Hematopoietic multipotent progenitor cell treated with erythropoietin and hydrocortisone succinate and interleukin-3 and kit ligand, for 6 days (in vitro differentiated cells): Measurements from ENCODE around the gene PSMC1.

Experiments used
- DNase-seq: peaks from one replicate; pipeline ENCODE4 v3.0.0-alpha.2; 2015

Gene PSMC1

DNA sequence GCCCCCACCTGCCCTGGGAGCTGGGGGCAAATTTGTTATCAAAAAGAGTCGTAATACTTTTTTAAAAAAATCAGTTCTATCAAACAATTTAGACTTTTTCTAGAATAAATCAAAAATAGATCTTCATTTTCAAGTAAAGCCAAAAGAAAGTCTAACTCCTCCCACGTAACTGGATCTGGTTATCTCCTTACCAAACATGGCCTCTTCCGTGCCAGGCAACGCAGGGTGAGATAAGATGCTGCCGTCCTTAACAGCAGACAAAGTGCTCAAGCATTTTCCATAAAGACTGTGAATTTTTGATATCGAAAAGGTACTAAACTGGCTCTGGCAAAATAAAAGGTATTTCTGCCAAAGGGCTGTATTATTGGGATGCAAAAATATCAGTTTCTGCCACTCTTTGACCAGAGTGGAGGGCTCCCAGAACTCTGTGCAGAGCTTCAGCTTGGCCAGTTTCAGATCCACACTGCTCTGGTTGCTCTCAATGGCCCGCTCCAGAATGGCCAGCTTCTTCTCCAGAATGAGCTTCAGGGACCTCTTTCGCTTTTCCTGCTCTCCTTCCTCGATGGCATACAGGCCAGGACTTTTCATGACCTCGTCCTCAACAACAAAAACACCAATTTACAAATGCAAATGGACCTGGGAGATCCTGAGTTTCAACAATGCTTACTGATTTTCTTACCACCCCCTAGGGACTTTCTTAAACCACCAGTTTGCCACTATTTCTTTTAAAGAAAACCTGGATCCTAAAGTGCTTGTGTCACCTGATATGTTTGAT is 46.4 kb downstream of the PSMC1 start:
- peak; percentile 83 for DNase-seq

DNA sequence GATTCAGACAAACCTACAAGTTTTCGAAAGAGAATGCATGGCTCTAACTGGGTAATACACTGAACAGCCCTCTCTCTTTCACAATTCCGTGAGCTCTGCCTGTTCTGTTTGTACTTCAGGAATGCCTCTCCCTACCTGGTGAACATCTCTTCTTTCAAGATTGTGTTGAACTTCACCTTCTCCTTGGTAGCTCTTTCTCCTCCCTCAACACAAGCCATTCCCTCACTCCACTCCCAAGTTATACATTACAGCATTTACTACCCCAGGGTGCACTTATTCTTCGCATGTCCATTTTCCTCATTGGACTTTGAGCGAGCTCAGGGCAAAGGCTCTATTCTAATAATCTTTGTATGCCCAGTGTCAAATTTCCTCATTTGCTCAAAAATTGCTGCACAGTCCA is 47.1 kb downstream of the PSMC1 start:
- no peak for DNase-seq

DNA sequence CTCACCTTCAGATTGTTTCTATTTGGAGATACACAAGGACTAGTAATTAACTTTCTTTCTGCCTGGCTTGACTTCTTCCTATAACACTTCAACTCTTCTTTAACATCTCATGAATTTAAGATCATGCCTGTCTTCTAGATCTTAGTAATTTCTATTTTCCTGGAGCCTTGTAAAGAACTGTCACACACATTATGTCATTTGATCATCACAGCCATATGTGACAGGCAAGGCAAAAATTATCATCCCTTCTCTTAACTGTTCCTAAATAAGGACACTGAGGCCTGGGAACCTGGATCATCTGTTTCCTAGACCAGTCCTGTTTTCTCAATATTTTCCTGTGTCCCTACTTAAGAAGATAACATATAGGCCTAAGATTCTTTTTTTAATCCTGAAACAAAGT is 48.1 kb downstream of the PSMC1 start:
- DNase-seq = no peak

DNA sequence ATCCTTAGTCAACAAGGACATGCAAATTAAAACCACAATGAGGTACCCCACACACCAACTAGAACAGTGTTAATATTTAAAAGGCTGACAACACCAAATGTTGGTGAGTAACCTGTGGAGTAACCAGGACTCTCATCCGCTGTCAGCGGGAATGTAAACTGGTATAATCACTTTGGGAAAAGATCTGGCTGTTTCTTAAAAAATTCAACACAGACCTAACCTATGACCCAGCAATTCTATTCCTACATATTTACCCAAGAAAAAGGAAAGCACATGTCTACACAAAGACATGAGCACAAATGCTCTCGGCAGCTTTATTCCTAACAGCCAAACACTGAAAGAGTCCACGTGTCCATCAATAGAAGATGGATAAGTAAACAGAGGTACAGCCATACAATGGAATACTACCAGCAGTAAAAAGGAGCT is 48.8 kb downstream of the PSMC1 start:
- DNase-seq = no peak

DNA sequence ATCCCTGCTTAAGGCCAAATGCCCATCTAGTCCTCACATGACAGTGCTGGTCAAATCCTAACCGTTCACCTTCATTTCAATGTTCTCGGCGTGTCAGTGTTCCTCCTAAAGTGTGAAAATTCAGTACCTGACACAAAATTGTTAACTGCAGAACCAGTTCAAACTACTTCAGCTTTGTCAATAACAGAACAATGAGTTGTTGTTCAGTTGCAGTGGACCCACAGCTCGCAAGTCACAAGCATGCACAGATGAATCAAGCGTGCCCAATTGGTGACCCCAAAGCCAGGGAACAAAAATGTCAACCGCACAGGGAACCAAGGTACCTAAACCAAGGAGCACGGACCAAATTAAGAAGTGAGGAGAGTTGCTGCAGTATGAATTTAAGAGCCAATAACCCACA is 52.2 kb downstream of the PSMC1 start:
- no peak for DNase-seq

DNA sequence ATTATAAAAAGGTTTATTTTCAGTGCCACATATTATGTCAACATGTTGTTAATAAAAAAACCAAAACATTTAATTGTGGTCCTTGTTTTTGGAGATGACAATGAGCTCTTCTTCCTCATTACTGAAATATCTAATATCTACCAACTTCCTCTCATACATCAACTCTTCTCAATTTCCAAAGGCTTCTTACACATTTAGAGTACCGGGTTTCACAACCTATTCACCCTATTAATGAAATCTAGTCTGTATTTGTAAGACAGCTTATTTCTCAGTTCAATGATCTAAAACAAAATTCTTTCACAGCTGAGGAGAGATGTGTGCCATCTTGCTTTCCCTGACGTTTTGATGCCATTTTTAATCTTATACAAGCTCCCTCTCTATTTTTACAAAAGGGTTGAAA is 60.9 kb downstream of the PSMC1 start:
- DNase-seq = no peak

DNA sequence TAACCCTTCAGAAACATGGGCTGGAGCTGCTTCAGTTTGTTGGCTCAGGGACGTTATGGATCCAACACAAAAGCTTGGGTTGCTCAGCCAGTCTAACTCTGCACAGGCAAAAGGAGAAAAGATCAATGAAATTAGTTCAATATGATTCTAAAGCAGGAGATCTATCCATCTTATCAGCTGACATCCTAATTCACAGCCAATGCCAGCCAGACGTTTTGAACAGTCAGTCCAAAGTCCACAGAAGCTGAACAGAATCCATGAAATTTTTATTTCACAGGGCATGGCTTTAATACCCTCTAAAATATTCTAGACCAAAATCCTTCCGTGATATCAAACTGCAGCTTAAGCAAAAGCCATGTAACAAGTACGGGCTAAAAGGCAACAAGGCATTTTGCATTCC is 61.7 kb downstream of the PSMC1 start:
- DNase-seq = no peak

DNA sequence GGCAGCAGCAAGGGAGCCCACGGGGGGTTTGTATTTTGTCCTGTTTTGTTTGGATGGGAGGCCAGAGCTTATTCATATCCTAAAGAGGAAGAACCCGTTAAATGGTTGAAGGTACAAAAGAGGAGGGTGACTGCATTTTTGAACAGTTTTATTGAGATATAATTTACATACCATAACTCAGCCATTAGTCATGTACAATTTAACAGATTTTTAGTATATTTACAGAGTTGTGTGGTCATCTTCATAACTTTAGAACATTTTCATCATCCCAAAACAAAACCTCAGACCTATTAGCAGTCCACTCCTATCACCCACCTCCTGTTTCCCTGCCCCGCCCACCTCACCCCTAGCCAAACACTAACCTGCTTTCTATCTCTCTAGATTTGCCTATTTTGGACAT is 62.8 kb downstream of the PSMC1 start:
- no peak for DNase-seq

DNA sequence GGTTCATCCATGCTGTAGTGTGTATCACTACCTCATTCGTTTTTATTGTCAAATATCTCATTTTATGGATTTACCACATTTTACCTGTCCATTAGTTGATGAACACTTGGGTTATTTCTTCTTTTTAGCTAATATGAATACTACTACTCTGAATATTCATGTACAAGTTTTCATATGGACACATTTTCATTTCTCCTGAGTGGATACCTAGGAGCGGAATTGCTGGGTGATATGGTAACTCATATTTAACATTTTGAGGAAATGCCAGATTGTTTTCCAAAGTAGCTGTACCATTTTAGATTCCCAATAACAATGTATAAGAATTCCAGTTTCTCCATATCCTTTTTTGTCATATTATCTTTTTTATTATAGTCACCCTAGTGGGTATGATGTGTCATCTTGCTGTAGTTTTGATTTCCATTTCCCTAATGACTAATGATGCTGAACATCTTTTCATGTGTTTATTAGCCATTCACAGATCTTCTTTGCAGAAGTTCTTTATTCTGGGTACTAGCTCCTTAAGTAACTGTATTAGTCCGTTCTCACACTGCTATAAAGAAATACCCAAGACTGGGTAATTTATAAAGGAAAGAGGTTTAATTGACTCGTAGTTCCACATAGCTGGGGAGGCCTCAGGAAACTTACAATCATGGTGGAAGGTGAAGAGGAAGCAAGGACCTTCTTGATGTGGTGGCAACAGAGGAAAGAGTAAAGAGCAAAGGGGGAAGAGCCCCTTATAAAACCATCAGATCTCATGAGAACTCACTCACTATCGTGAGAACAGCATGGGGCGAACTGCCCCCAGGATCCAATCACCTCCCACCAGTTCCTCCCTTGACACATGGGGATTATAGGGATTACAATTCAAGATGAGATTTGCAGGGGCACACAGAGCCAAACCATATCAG is 63.5 kb downstream of the PSMC1 start:
- DNase-seq = no peak

DNA sequence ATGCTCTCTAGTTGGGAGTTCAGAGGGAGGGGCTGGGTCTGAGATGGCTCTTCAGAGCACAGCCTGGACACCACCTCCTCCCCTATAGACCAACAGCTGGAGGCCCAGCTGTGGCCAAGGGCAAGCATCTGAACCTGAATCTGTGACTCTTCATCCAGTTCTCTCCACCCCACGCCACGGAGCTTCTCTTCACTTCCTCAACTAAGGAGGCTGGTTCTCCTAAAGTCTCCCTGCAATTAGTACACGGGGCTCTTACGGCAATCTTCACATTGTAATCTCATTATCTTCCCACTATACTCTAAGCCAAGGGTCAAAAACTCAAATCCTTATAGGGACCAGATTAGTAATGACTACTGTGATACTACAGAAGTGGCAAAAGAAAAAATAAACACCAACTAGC is 65.5 kb downstream of the PSMC1 start:
- no peak for DNase-seq
